K562 (cell line): ENCODE results near the gene CSNK1D. TPM values are rescaled to one million over a fixed set of nuclear protein-coding genes. Genes with fewer than 3 reads are reported as not detected.

ENCODE experiments used
- ATAC-seq: fragments of 200-7000 bp; cut with Tn5 transposase; 3 replicates; pipeline ENCODE4 v1.9.1; 2020; ENCODE audit warnings: moderate library complexity
- BruUV-seq: library from RNA; stranded (reverse); fragments of 400-500 nt; replicated peaks from 2 replicates; lab custom pipeline; 2021; lab: Mats Ljungman, UMichigan
- CTCF ChIA-PET: fragments of 300-600 bp; formaldehyde crosslinking; extraction: SDS; loops from one replicate; lab custom pipeline; 2021; ENCODE audit warnings: low intra/inter-chr PET ratio; lab: Yijun Ruan, JAX
- POLR2A ChIA-PET: fragments of 300-600, 350-650 bp; sonication (Branson Sonifier 250); formaldehyde crosslinking; extraction: SDS; loops from one replicate; lab custom pipeline; 2021; ENCODE audit warnings: antibody characterized with exemption, inconsistent platforms; lab: Yijun Ruan, JAX
- DNase-seq, 4 experiments: peaks; one replicate each; pipeline versions ENCODE4 v3.0.0 to v3.0.0-alpha.2; 2011 to 2018; ENCODE audit warnings: low spot score in 3 of 4, mixed read lengths in 3 of 4; ENCODE audit errors: extremely low read depth in 1 of 4
- FAIRE-seq: peaks from 2 replicates; lab custom pipeline; 2011; peaks lifted over from hg19 to GRCh38; lab: Jason Lieb, UNC
- H2AFZ ChIP-seq: 2 replicates; pipeline ENCODE4 v1.6.0; 2011; ENCODE audit warnings: low read depth, low read length, control low read depth, inconsistent platforms
- H3K27ac ChIP-seq: fragments of 200-600 bp; 3 replicates; pipeline ENCODE4 v1.8.0; 2011; ENCODE audit warnings: low read depth, mild to moderate bottlenecking, control low read depth, inconsistent platforms, low read length, moderate library complexity, mixed read lengths; ENCODE audit errors: extremely low read depth
- H3K27me3 ChIP-seq, 2 experiments: fragments of 300-600 bp in 1 of 2; 2 replicates in 1 of 2; 3 replicates in 1 of 2; pipeline versions ENCODE4 v1.6.0 to v1.8.0; 2011; ENCODE audit warnings: inconsistent platforms in 2 of 2, low read length in 2 of 2, mild to moderate bottlenecking in 1 of 2, mixed read lengths in 1 of 2, moderate library complexity in 1 of 2; ENCODE audit not compliant: control insufficient read depth in 2 of 2, insufficient read depth in 2 of 2
- H3K36me3 ChIP-seq: fragments of 300-600 bp; 3 replicates; pipeline ENCODE4 v1.8.0; 2011; ENCODE audit warnings: mild to moderate bottlenecking, low read length, inconsistent platforms; ENCODE audit not compliant: control insufficient read depth, insufficient read depth
- H3K4me1 ChIP-seq, 2 experiments: fragments of 200-600 bp in 1 of 2; replicated peaks in 1 of 2; 2 replicates in 1 of 2; 3 replicates in 1 of 2; pipeline versions ENCODE4 v1.5.1 to v1.8.0; 2011; ENCODE audit warnings: inconsistent platforms in 2 of 2, low read length in 2 of 2, mild to moderate bottlenecking in 1 of 2, mixed read lengths in 1 of 2, moderate library complexity in 1 of 2; ENCODE audit not compliant: control insufficient read depth in 2 of 2, insufficient read depth in 2 of 2
- H3K4me2 ChIP-seq: 2 replicates; pipeline ENCODE4 v1.6.1; 2011; ENCODE audit warnings: low read length, control low read depth, inconsistent platforms, mixed read lengths; ENCODE audit not compliant: insufficient read depth
- H3K4me3 ChIP-seq: fragments of 200-600 bp; sonication (generic), shearing (Covaris generic); 2 replicates; pipeline ENCODE4 v1.5.1; 2016; ENCODE audit warnings: control low read depth, inconsistent platforms
- H3K79me2 ChIP-seq: fragments of 200-600 bp; 3 replicates; pipeline ENCODE4 v1.8.0; 2011; ENCODE audit warnings: low read length, inconsistent platforms; ENCODE audit not compliant: control insufficient read depth, insufficient read depth
- H3K9ac ChIP-seq, 2 experiments: 2 replicates each; pipeline versions ENCODE4 v1.6.0 to v1.6.1; 2011; ENCODE audit warnings: low read depth in 2 of 2, low read length in 2 of 2, control low read depth in 1 of 2, inconsistent platforms in 1 of 2, mild to moderate bottlenecking in 1 of 2, mixed read lengths in 1 of 2; ENCODE audit not compliant: insufficient read depth in 1 of 2
- H3K9me1 ChIP-seq: one replicate; pipeline ENCODE4 v1.6.0; 2011; ENCODE audit warnings: inconsistent platforms, mild to moderate bottlenecking, low read length, moderate library complexity; ENCODE audit not compliant: control insufficient read depth, insufficient read depth
- H3K9me3 ChIP-seq: replicated peaks from 2 replicates; pipeline ENCODE4 v1.5.1; 2011; ENCODE audit warnings: low read depth, low read length, inconsistent platforms; ENCODE audit not compliant: control insufficient read depth, insufficient read depth
- H4K20me1 ChIP-seq: replicated peaks from 2 replicates; pipeline ENCODE4 v1.6.1; 2011; ENCODE audit warnings: low read length, inconsistent platforms, mixed read lengths; ENCODE audit not compliant: control insufficient read depth, insufficient read depth
- ADNP ChIP-seq: fragments of 200-800 bp; sonication (Bioruptor generic); IDR thresholded peaks from 2 replicates; pipeline ENCODE4 v1.6.1; 2016; ENCODE audit warnings: missing genetic modification characterization, missing compliant biosample characterization
- BCOR ChIP-seq: fragments of 450-650 bp; IDR thresholded peaks from 2 replicates; pipeline ENCODE4 v1.6.1; 2016
- USF1 ChIP-seq: sonication (generic); formaldehyde crosslinking; IDR thresholded peaks from 2 replicates; pipeline ENCODE4 v1.9.0; 2022; ENCODE audit warnings: mild to moderate bottlenecking, missing genetic modification reagents
- VEZF1 ChIP-seq: fragments of 200-800 bp; sonication (Bioruptor generic); IDR thresholded peaks from 2 replicates; pipeline ENCODE4 v1.6.1; 2017; ENCODE audit warnings: missing genetic modification characterization, missing compliant biosample characterization
- ZBTB40 ChIP-seq, 2 experiments: fragments of 450-650 bp in 1 of 2; sonication (generic) in 1 of 2; formaldehyde crosslinking in 1 of 2; IDR thresholded peaks; 2 replicates each; pipeline versions ENCODE4 v1.7.1 to v1.9.0; 2016 to 2022; ENCODE audit warnings: inconsistent platforms in 1 of 2, mild to moderate bottlenecking in 1 of 2, missing genetic modification reagents in 1 of 2
- ZBTB5 ChIP-seq: fragments of 450-650 bp; IDR thresholded peaks from 2 replicates; pipeline ENCODE4 v1.6.1; 2017; ENCODE audit warnings: antibody characterized with exemption
- ZNF121 ChIP-seq: sonication (generic); formaldehyde crosslinking; conservative IDR thresholded peaks from 2 replicates; pipeline ENCODE4 v1.8.0; 2022; ENCODE audit warnings: missing genetic modification reagents
- WGBS: fragments of 100-300 bp; shearing (Covaris generic); methylation state at CpG from one replicate; pipeline ENCODE4 v1.1.6; 2016; ENCODE audit warnings: low coverage, mixed read lengths; ENCODE audit not compliant: insufficient coverage; ENCODE audit errors: missing lambda C conversion rate; 5-methylcytosine and 5-hydroxymethylcytosine counted together
- in situ Hi-C: fragments of 300-500 bp; cut with MboI; formaldehyde crosslinking; loops from 4 replicates; pipeline ENCODE4 v1.15.0; 2018; ENCODE audit warnings: inconsistent platforms, mixed read lengths
- intact Hi-C: fragments of 100-400 bp; cut with micrococcal nuclease; formaldehyde crosslinking; loops from 2 replicates; pipeline ENCODE4 v1.14.2; 2022
- polyA plus RNA-seq, 8 experiments: library from polyadenylated mRNA; depleted of rRNA in 4 of 8; stranded (reverse) in 5 of 8; unstranded in 3 of 8; fragments of >200 nt; fragmentation: Nextera tagmentation in 2 of 8; fragmentation: Illumina TruSeq in 1 of 8; extraction: Ambion mirVana in 2 of 8; extraction: Trizol in 1 of 8; gene quantifications; 2 replicates each; pipeline versions ENCODE4 v1.2.1 to v1.2.3, GENCODE V29; 2011 to 2014; ENCODE audit warnings: inconsistent platforms in 1 of 8, missing spikeins in 1 of 8
- total RNA-seq, 7 experiments: library from RNA; depleted of rRNA in 6 of 7; stranded (reverse); fragments of >200 nt in 6 of 7; fragmentation: Illumina TruSeq in 2 of 7; extraction: Trizol in 2 of 7; gene quantifications; 2 replicates each; pipeline versions ENCODE4 v1.2.1 to v1.2.3, GENCODE V29; 2011 to 2021; ENCODE audit warnings: low replicate concordance in 1 of 7

CSNK1D gene
- total and polyA plus RNA-seq, 9 of the 15 experiments (the other 6 are each of a cell fraction or from before 2014, with no cell fraction given), result 6.5 to 133 (median 41.3) TPM

GRCh38 chr17:82223517-82223916, 50.0 kb downstream of the CSNK1D start (continued):
- TF ChIP-seq ZBTB5 (no peak), ADNP (tag) (peak; percentile 58; the same call in 1 of the 2 replicates), BCOR (peak; percentile 91), USF1 (peak; percentile 14; the same call in 1 of the 2 replicates)

GRCh38 chr17:82222816-82223215, 50.7 kb downstream of the CSNK1D start:
- no peak overlapping the region for H3K4me3 ChIP-seq
- intact Hi-C loops (no loop called here), in situ Hi-C loops (no loop called here)
- peak overlapping the region in 1 of 2 experiments; percentile 45; a peak in 1 of 4 replicates for H3K9ac ChIP-seq
- no peaks in the 10 kb centered on the region for H3K36me3 ChIP-seq
- H3K9me1 ChIP-seq, result no peaks in the 10 kb centered on the region
- H3K9me3 ChIP-seq, result no peaks in the 10 kb centered on the region
- FAIRE-seq, result no peak
- no TSS peak for BruUV-seq
- no peaks in the 10 kb centered on the region for H3K27me3 ChIP-seq
- H2AFZ ChIP-seq, result no peak overlapping the region
- no peaks in the 10 kb centered on the region; the same call in 2 of the 3 replicates for H3K79me2 ChIP-seq
- CTCF ChIA-PET, result no interaction called here
- DNase-seq, result no peak
- H3K27ac ChIP-seq, result no peak overlapping the region
- ATAC-seq, result peak; percentile 60
- H3K4me2 ChIP-seq, result no peak overlapping the region
- H3K4me1 ChIP-seq, result peaks cover 11 to 61% of the 10 kb centered on the region in 2 experiments
- H4K20me1 ChIP-seq, result no peaks in the 10 kb centered on the region
- WGBS, result 37% methylated on average over 10 of the region's 10 CpGs
- POLR2A ChIA-PET, result no interaction called here
- TF ChIP-seq ZNF121 (CRISPR knock-in tag), result no peak
- TF ChIP-seq VEZF1 (CRISPR knock-in tag), result peak; percentile 38; the same call in 1 of the 2 replicates
- no peak for TF ChIP-seq ZBTB40 (IDR thresholded peaks at IDR 0.05)
- no peak for TF ChIP-seq ZBTB40 (CRISPR knock-in tag; IDR thresholded peaks at IDR 0.05)
